Measurements from ENCODE around the gene IQCE. TPM values are rescaled to one million over a fixed set of nuclear protein-coding genes. Genes with fewer than 3 reads are reported as not detected.

IQCE gene
- total and polyA plus RNA-seq, 9 donors: 4.4 to 19.2 (median 13.3) TPM

GRCh38 chr7:2575046-2575732, 16.4 kb downstream of the IQCE start:
- H3K36me3 ChIP-seq: no peaks in the 10 kb centered on the region
- H3K27ac ChIP-seq: no peak overlapping the region
- DNase-seq: no peak
- intact Hi-C loops (cut with DNase I): loop anchor here in 1 of 4 donors (10.0 kb wide), 1 partner anchor 100 kb away; the partner anchor contains the start of gene GRIFIN
- no peak overlapping the region for H3K4me3 ChIP-seq
- no peaks in the 10 kb centered on the region for H3K4me1 ChIP-seq (ENCODE audit: insufficient read depth)
- H3K9me3 ChIP-seq: no peaks in the 10 kb centered on the region
- H3K27me3 ChIP-seq: no peaks in the 10 kb centered on the region
- WGBS, 3 donors: 78 to 88% (median 82%) methylated on average over 20 to 21 of the region's 21 CpGs
- no peak for TF ChIP-seq EP300 (IDR thresholded peaks at IDR 0.05)
- TF ChIP-seq CTCF (IDR thresholded peaks at IDR 0.05): no peak
- no peak for TF ChIP-seq POLR2A (IDR thresholded peaks at IDR 0.05)

- TF ChIP-seq POLR2A (IDR thresholded peaks at IDR 0.05) (no peak), EP300 (IDR thresholded peaks at IDR 0.05) (no peak), CTCF (IDR thresholded peaks at IDR 0.05) (no peak)
- no peak overlapping the region for H3K4me3 ChIP-seq
- H3K27me3 ChIP-seq: no peaks in the 10 kb centered on the region
- H3K4me1 ChIP-seq (ENCODE audit: insufficient read depth): no peaks in the 10 kb centered on the region
- 78 to 83% (median 80%) methylated on average over 21 of the region's 21 CpGs for WGBS, 3 donors
- no peaks in the 10 kb centered on the region for H3K9me3 ChIP-seq
- no peak for DNase-seq
- H3K36me3 ChIP-seq: no peaks in the 10 kb centered on the region
- no peak overlapping the region for H3K27ac ChIP-seq
- intact Hi-C loops (cut with DNase I): loop anchor here in 1 of 4 donors (10.0 kb wide), 1 partner anchor 101 kb away; the partner anchor contains the start of gene GRIFIN
These were observed 17.1 kb downstream of the IQCE start for GRCh38 chr7:2575733-2576340.

- Histone ChIP-seq H3K9me3 (no peaks in the 10 kb centered on the region), H3K4me3 (no peak overlapping the region), H3K27me3 (no peaks in the 10 kb centered on the region), H3K4me1 (ENCODE audit: insufficient read depth) (no peaks in the 10 kb centered on the region), H3K36me3 (no peaks in the 10 kb centered on the region), H3K27ac (no peak overlapping the region)
- WGBS, 3 donors: 90 to 92% (median 91%) methylated on average over 54 to 56 of the region's 56 CpGs
- intact Hi-C loops (cut with DNase I): loop anchor here in 1 of 4 donors (10.0 kb wide), 1 partner anchor 102 kb away; the partner anchor contains the start of gene GRIFIN
- TF ChIP-seq CTCF (IDR thresholded peaks at IDR 0.05) (no peak), POLR2A (IDR thresholded peaks at IDR 0.05) (no peak), EP300 (IDR thresholded peaks at IDR 0.05) (no peak)
- no peak for DNase-seq
These were observed 18.1 kb downstream of the IQCE start for GRCh38 chr7:2576742-2577491.

GRCh38 chr7:2577914-2578680, 19.3 kb downstream of the IQCE start:
- Histone ChIP-seq H3K36me3 (no peaks in the 10 kb centered on the region), H3K9me3 (no peaks in the 10 kb centered on the region), H3K4me1 (ENCODE audit: insufficient read depth) (no peaks in the 10 kb centered on the region), H3K27me3 (no peaks in the 10 kb centered on the region), H3K4me3 (no peak overlapping the region), H3K27ac (no peak overlapping the region)
- intact Hi-C loops (cut with DNase I): loop anchor here in 1 of 4 donors (10.0 kb wide), 1 partner anchor 103 kb away; the partner anchor contains the start of gene GRIFIN
- TF ChIP-seq CTCF (IDR thresholded peaks at IDR 0.05): no peak
- no peak for TF ChIP-seq EP300 (IDR thresholded peaks at IDR 0.05)
- no peak for TF ChIP-seq POLR2A (IDR thresholded peaks at IDR 0.05)
- DNase-seq: no peak
- 93 to 96% (median 93%) methylated on average over 66 to 73 of the region's 73 CpGs for WGBS, 3 donors

Measured in ovary (tissue), 9 donors.